Measurements from ENCODE around the gene SLC25A12.

DNA sequence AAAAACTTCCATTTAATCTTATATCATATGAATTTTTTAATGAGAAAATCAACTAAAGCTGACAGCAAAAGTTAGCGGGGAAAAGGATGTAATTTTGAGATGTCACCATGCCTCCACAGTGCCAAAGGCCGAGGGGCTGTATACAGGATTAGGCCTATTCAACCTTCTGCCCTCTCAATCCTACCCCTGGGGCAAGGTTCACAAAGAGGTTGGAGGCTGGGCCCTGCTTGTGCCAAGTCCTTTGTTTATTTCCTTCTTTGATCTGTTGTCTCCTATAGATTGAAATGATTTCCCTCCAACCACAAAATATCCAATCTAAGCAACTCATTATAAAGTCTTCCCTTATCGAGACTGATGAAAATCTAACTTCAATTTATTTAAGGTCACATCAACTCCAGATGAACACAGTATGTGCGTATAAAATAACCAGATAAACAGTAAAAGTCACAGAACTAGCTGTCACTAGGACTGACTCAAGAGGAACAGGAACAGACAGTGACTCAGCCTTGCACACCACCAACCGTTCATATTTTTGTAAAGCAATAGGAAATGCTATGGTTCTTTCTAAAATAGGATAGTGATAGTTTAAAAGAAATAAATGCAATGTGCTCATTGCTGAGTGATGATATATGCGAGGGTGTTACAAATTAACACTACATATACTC lies 95.8 kb downstream of the SLC25A12 start:
- TF ChIP-seq, protein P1, sequence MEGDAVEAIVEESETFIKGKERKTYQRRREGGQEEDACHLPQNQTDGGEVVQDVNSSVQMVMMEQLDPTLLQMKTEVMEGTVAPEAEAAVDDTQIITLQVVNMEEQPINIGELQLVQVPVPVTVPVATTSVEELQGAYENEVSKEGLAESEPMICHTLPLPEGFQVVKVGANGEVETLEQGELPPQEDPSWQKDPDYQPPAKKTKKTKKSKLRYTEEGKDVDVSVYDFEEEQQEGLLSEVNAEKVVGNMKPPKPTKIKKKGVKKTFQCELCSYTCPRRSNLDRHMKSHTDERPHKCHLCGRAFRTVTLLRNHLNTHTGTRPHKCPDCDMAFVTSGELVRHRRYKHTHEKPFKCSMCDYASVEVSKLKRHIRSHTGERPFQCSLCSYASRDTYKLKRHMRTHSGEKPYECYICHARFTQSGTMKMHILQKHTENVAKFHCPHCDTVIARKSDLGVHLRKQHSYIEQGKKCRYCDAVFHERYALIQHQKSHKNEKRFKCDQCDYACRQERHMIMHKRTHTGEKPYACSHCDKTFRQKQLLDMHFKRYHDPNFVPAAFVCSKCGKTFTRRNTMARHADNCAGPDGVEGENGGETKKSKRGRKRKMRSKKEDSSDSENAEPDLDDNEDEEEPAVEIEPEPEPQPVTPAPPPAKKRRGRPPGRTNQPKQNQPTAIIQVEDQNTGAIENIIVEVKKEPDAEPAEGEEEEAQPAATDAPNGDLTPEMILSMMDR (IDR thresholded peaks at IDR 0.05; ENCODE audit: low read depth, low read length, poor library complexity, severe bottlenecking): no peak
- no peak for TF ChIP-seq EZH2phosphoT487 (IDR thresholded peaks at IDR 0.05; ENCODE audit: borderline replicate concordance, low read length)
